COR-L47 (cell line): Measurements from ENCODE around the gene TIMP3.
"Not testable (repeated sequence)": the region's sequence is repeated elsewhere in the genome, so short reads cannot be mapped to it uniquely, and the experiment has no call there.

ENCODE experiments used
- DNase-seq: peaks from one replicate; lab custom pipeline; 2025; lab: John Stamatoyannopoulos, UW

The TIMP3 gene

DNA sequence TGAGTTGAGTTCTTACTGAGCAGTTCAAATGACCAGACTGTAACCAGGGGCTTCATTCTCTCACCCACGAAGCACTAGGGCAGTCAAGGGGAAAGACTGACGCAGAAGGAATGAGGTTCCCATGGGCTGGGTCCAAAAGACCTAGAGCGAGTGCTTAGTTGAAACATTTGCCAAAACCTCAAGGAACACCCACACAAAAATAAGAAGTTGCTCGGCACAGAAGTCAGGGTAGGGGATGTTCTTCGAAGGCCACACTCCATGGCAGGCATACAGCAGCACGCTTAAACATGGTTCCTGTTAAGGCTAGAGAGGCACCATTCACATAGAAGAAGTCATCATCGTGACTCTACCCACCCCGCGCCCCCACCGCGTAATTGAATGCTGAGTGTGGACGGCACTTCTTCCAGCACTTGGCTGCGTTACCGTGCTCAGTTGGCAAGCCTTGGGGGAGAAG, 52.9 kb downstream of the TIMP3 start:
- no peak for DNase-seq

- DNase-seq: no peak
Measured at GRCh38 chr22:32855045-32855756, 53.7 kb downstream of the TIMP3 start.

- DNase-seq: no peak
Measured at GRCh38 chr22:32858121-32858703, 56.7 kb downstream of the TIMP3 start.

- no peak for DNase-seq
Measured at GRCh38 chr22:32858957-32859356, 57.5 kb downstream of the TIMP3 start.

GRCh38 chr22:32859743-32860142, 58.2 kb downstream of the TIMP3 start:
- DNase-seq: no peak

- no peak for DNase-seq
Measured at GRCh38 chr22:32861330-32861729, 59.8 kb downstream of the TIMP3 start.

DNA sequence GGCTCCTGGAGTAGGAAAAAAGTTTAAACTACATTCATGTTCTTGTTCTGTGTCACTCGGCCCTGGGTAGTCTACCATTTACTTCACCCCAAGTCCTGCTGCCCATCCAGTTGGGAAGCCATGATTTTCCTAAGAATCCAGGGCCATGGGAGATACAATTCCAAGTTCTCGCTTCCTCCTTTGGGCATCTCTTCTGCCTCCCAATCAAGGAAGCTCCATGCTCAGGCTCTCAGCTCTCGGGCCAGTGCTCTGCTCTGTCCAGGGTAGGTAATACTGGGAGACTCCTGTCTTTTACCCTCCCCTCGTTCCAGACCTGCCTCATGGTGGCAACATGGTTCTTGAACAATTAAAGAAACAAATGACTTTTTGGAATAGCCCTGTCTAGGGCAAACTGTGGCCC, 60.6 kb downstream of the TIMP3 start:
- DNase-seq: no peak

- DNase-seq: no peak
Measured at GRCh38 chr22:32862936-32863661, 61.6 kb downstream of the TIMP3 start.

GRCh38 chr22:32864041-32864440, 62.5 kb downstream of the TIMP3 start:
- DNase-seq: no peak

GRCh38 chr22:32864596-32864995, 63.1 kb downstream of the TIMP3 start:
- DNase-seq: no peak

GRCh38 chr22:32866953-32867352, 65.4 kb downstream of the TIMP3 start:
- DNase-seq: no peak

DNA sequence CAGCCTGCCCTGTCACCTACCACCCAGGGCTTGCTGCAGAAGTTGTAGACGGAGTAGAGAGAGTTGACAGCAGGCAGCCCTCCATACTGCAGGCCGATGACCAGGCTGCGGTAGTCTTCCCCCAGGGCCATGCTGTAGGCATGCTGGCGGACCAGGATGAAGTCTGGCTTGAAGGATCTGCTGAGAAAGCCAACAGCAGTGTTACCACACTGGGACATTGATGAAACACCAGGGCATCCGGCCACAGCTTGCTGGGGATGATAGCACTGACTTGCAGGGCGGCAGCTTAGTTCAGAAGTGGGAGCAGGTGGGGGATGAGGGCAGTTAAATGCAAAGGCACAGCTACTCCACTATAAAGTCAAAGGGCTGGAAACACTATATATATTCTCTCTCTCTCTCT, 67.4 kb downstream of the TIMP3 start:
- DNase-seq: no peak

- DNase-seq: no peak
Measured at GRCh38 chr22:32870474-32870873, 69.0 kb downstream of the TIMP3 start.

DNA sequence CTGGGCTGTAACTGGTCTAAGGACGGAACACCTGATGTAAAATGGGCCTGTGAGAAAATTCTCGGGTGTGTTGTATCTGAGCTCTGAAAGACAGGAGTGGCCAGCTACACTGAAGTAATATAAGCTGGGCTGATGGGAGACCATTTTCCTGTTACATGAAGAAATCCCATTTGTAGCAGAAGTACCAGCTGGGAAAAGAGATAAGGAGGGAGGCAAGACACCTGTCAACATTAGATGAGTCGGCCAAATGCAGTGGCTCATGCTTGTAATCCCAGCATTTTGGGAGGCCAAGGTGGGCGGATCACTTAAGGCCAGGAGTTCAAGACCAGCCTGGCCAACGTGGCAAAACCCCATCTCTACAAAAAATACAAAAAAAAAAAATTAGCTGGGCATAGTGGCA, 72.1 kb downstream of the TIMP3 start:
- DNase-seq: not testable (repeated sequence)

DNA sequence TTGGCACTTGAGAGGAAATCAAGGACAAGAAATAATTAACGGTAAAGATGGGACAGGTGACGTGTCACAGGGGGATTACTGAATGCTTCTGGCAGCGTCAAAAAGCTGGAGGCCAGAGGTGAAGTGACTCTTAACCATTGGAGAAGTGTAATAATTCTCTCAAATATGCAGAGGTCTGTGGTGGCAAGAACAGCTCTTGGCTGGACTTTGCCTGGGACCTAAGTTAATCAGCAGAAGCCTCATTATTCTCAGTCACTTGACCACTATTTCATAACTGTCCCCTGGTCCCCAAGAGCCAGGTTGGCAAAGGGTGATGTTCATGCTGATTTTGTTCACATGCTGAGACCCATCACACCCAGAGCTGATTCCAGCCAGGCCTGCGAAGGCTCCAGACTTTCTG, 72.9 kb downstream of the TIMP3 start:
- no peak for DNase-seq

DNA sequence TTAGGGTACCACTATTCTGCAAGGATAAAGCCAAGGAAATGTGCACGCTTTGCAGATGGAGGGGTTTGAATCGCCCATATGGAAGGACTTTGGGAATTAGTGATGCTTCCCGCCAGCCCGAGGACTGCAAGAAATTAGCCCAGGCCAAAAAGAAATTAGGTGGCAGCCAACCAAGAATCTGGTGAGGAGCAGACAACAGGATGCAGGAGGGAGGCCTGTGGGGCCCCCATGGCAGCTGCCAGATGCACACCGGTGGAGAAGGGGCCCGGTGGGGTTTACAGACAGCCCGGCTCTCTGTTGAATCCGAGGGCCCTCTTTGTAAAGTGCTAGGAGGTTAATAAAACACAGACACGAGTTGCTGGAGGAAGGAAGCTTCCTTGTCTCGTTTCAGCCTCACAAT, 73.5 kb downstream of the TIMP3 start:
- DNase-seq: no peak

DNA sequence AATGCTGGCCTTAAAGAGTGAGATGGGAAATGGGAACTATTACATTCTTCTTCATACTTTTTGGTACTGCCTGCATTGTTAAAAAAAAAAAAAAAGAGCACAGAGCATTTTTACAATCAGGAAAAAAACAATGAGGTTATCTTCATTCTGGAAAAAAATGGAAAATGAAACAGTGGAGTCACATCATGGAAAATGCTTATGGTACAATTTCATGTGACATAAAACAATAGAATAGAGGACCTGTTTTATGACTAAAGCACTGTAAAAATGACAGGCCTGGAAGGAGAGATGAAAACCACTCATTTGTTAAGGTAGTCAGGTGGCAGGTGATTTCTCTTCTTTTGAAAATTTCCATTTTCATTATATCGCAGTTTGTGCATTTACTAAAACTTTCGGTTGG, 75.0 kb downstream of the TIMP3 start:
- DNase-seq: no peak

DNA sequence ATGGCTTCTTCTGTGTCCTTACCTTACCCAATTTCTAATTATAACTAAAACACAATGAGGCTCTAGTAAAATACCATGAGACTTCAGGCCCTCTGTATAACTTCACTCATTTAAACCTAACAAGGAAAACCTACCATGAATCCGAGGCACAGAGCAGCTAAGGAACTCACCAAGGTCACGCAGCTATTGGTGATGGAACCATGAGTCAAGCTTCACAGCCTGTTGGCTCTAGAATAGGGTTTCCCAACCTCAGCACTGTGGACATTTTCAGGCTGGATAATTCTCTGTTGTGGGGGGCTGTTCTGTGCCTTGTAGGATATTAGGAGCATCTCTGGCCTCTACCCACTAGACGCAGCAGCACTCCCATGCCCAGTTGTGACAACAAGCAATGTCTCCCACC, 75.7 kb downstream of the TIMP3 start:
- no peak for DNase-seq

- no peak for DNase-seq
Measured at GRCh38 chr22:32879550-32879949, 78.0 kb downstream of the TIMP3 start.

- DNase-seq: no peak
Measured at GRCh38 chr22:32880061-32880460, 78.6 kb downstream of the TIMP3 start.

DNA sequence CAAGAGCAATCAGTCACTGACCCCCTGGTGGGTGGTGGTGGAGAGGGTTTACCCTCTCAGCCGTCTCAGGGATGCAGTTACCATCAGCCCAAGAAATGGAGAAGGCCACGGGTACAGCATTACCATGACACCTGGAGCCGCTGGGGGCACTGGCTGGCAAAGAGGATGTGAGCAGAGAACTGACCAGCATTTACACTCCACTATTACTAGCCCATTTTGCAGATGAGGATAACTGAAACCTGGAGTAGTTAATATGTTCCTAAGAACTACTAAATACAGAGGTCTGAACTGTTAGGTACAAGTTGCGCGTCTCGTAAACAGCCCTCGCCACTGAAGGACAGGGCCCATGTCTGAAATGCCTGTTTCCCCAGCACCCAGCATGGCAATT, 79.0 kb downstream of the TIMP3 start:
- no peak for DNase-seq

- no peak for DNase-seq
Measured at GRCh38 chr22:32880893-32881596, 79.5 kb downstream of the TIMP3 start.

DNA sequence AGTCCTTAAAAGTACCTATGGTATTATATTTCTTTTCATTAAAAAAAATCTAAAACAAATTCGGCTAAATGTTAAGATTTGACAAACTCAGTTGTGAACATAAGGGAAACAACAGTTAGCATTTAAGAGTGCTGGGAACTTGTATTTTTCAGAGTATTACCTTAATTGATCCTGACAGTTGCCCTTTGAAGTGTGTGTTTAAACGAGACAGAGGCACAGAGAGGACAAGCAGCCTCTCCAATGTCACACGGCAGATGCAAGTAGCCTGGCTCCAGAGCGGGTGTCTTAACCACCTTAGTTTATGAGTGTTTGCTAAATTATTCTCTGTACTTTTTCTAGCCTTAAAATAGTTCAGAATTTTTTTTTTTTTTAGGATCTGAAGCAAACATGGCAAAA, 80.9 kb downstream of the TIMP3 start:
- DNase-seq: no peak
